Common myeloid progenitor, CD34-positive (primary cell): ENCODE data around the gene UBE2E2.

Experiments
- CTCF ChIA-PET: fragments of 350-600 bp; sonication (Branson Sonifier 250); formaldehyde crosslinking; loops from one replicate; lab custom pipeline; 2021; ENCODE audit warnings: antibody characterized with exemption; lab: Charles Lee
- POLR2A ChIA-PET: fragments of 350-600 bp; sonication (Branson Sonifier 250); formaldehyde crosslinking; loops from one replicate; lab custom pipeline; 2021; ENCODE audit warnings: antibody characterized with exemption; lab: Charles Lee
- DNase-seq, 3 donors: peaks; one replicate each; pipeline versions ENCODE4 v3.0.0 to v3.0.0-alpha.2; 2013
- H3K27ac ChIP-seq, 2 experiments: 1 replicate in 1 of 2; 2 replicates in 1 of 2; pipeline ENCODE4 v1.7.0; 2013; ENCODE audit warnings: inconsistent platforms in 2 of 2, low read length in 2 of 2, mild to moderate bottlenecking in 2 of 2, low read depth in 1 of 2, moderate library complexity in 1 of 2; ENCODE audit not compliant: severe bottlenecking in 2 of 2, insufficient read depth in 1 of 2, poor library complexity in 1 of 2
- H3K27me3 ChIP-seq, 5 experiments: replicated peaks in 2 of 5; 1 replicate in 3 of 5; 2 replicates in 2 of 5; pipeline versions ENCODE4 v1.6.1 to v1.7.0; 2013; ENCODE audit warnings: low read length in 4 of 5, mild to moderate bottlenecking in 2 of 5, moderate library complexity in 2 of 5, inconsistent platforms in 1 of 5; ENCODE audit not compliant: insufficient read depth in 5 of 5, control insufficient read depth in 4 of 5
- H3K36me3 ChIP-seq, 4 experiments: 1 replicate in 2 of 4; 2 replicates in 2 of 4; pipeline versions ENCODE4 v1.6.1 to v1.7.0; 2013; ENCODE audit warnings: low read length in 3 of 4, control low read depth in 1 of 4, mild to moderate bottlenecking in 1 of 4; ENCODE audit not compliant: control insufficient read depth in 4 of 4, insufficient read depth in 4 of 4
- H3K4me1 ChIP-seq, 4 experiments: 1 replicate in 3 of 4; 2 replicates in 1 of 4; pipeline versions ENCODE4 v1.6.1 to v1.7.1; 2013; ENCODE audit warnings: low read length in 3 of 4, mild to moderate bottlenecking in 3 of 4, control low read depth in 1 of 4, inconsistent platforms in 1 of 4, moderate library complexity in 1 of 4; ENCODE audit not compliant: control insufficient read depth in 4 of 4, insufficient read depth in 4 of 4; ENCODE audit errors: control extremely low read depth in 1 of 4
- H3K4me3 ChIP-seq, 7 experiments: 1 replicate in 4 of 7; 2 replicates in 3 of 7; pipeline versions ENCODE4 v1.5.1 to v1.7.0; 2013; ENCODE audit warnings: mild to moderate bottlenecking in 7 of 7, low read length in 6 of 7, moderate library complexity in 6 of 7, inconsistent platforms in 2 of 7, low read depth in 2 of 7, control low read depth in 1 of 7; ENCODE audit not compliant: insufficient read depth in 4 of 7, control insufficient read depth in 1 of 7; ENCODE audit errors: extremely low read depth in 1 of 7
- H3K9me3 ChIP-seq, 5 experiments: 1 replicate in 4 of 5; 2 replicates in 1 of 5; pipeline versions ENCODE4 v1.6.1 to v1.7.1; 2013; ENCODE audit warnings: low read length in 4 of 5, mild to moderate bottlenecking in 2 of 5, inconsistent platforms in 1 of 5, low read depth in 1 of 5, moderate library complexity in 1 of 5; ENCODE audit not compliant: control insufficient read depth in 4 of 5, insufficient read depth in 2 of 5; ENCODE audit errors: control extremely low read depth in 1 of 5
- WGBS: methylation state at CpG from one replicate; pipeline ENCODE4 v1.1.5; 2013; ENCODE audit not compliant: insufficient coverage; 5-methylcytosine and 5-hydroxymethylcytosine counted together

The UBE2E2 gene

GRCh38 chr3:23377928-23378672 is 175.0 kb downstream of the UBE2E2 start:
- peak in 2 of 3 donors; percentile 28 to 42 for DNase-seq
- 100% methylated on average over 1 of the region's 1 CpG for WGBS
- Histone ChIP-seq H3K4me1 (peaks cover 0 to 20% (median 9%) of the 10 kb centered on the region in 4 experiments), H3K36me3 (no peaks in the 10 kb centered on the region), H3K4me3 (no peak overlapping the region), H3K27me3 (no peaks in the 10 kb centered on the region), H3K9me3 (no peaks in the 10 kb centered on the region), H3K27ac (no peak overlapping the region)
- ChIA-PET POLR2A (no interaction called here), CTCF (interaction anchor here (0.6 kb wide), 1 partner anchor 236 kb away, joined by 3 read pairs; no protein-coding TSS in a partner anchor)

GRCh38 chr3:23383875-23384274 is 180.7 kb downstream of the UBE2E2 start:
- 57% methylated on average over 2 of the region's 3 CpGs for WGBS
- no peaks in the 10 kb centered on the region for H3K27me3 ChIP-seq
- H3K9me3 ChIP-seq: no peaks in the 10 kb centered on the region
- CTCF ChIA-PET: interaction anchor here (1.0 kb wide), 1 partner anchor 19 kb away, joined by 3 read pairs; no protein-coding TSS in a partner anchor
- peaks cover 0 to under 1% (median 0%) of the 10 kb centered on the region in 4 experiments for H3K4me1 ChIP-seq
- DNase-seq: no peak
- no peaks in the 10 kb centered on the region for H3K36me3 ChIP-seq
- no peak overlapping the region for H3K4me3 ChIP-seq
- no peak overlapping the region for H3K27ac ChIP-seq
- POLR2A ChIA-PET: no interaction called here

- Histone ChIP-seq H3K9me3 (no peaks in the 10 kb centered on the region), H3K27ac (no peak overlapping the region), H3K4me3 (no peak overlapping the region), H3K27me3 (no peaks in the 10 kb centered on the region), H3K36me3 (no peaks in the 10 kb centered on the region), H3K4me1 (no peaks in the 10 kb centered on the region)
- DNase-seq: no peak
- ChIA-PET POLR2A (no interaction called here), CTCF (no interaction called here)
- 100% methylated on average over 1 of the region's 1 CpG for WGBS
Observed at GRCh38 chr3:23385327-23385726, 182.2 kb downstream of the UBE2E2 start.

- no peak for DNase-seq
- H3K36me3 ChIP-seq: no peaks in the 10 kb centered on the region
- no peak overlapping the region for H3K27ac ChIP-seq
- no peaks in the 10 kb centered on the region for H3K27me3 ChIP-seq
- CTCF ChIA-PET: no interaction called here
- no peaks in the 10 kb centered on the region for H3K9me3 ChIP-seq
- WGBS: 100% methylated on average over 2 of the region's 3 CpGs
- H3K4me1 ChIP-seq: no peaks in the 10 kb centered on the region
- POLR2A ChIA-PET: no interaction called here
- no peak overlapping the region for H3K4me3 ChIP-seq
Observed at GRCh38 chr3:23387286-23387918, 184.3 kb downstream of the UBE2E2 start.

- 88% methylated on average over 2 of the region's 5 CpGs for WGBS
- CTCF ChIA-PET: no interaction called here
Observed at GRCh38 chr3:23389089-23389488, 186.0 kb downstream of the UBE2E2 start.

GRCh38 chr3:23389686-23390085 is 186.6 kb downstream of the UBE2E2 start:
- H3K36me3 ChIP-seq: no peaks in the 10 kb centered on the region
- no peaks in the 10 kb centered on the region for H3K27me3 ChIP-seq
- WGBS: 97% methylated on average over 3 of the region's 3 CpGs
- CTCF ChIA-PET: no interaction called here
- H3K9me3 ChIP-seq: no peaks in the 10 kb centered on the region
- no peak overlapping the region for H3K27ac ChIP-seq
- H3K4me3 ChIP-seq: no peak overlapping the region
- DNase-seq: no peak
- POLR2A ChIA-PET: no interaction called here
- H3K4me1 ChIP-seq: no peaks in the 10 kb centered on the region

More at GRCh38 chr3:23389089-23389488, 186.0 kb downstream of the UBE2E2 start:
- no peak overlapping the region for H3K4me3 ChIP-seq
- POLR2A ChIA-PET: no interaction called here
- no peaks in the 10 kb centered on the region for H3K27me3 ChIP-seq
- no peaks in the 10 kb centered on the region for H3K36me3 ChIP-seq
- no peaks in the 10 kb centered on the region for H3K9me3 ChIP-seq
- no peaks in the 10 kb centered on the region for H3K4me1 ChIP-seq
- H3K27ac ChIP-seq: no peak overlapping the region
- peak in 2 of 3 donors; percentile 18 to 19 for DNase-seq

- POLR2A ChIA-PET: no interaction called here
Observed at GRCh38 chr3:23390446-23390845, 187.3 kb downstream of the UBE2E2 start.

More at GRCh38 chr3:23390446-23390845, 187.3 kb downstream of the UBE2E2 start:
- CTCF ChIA-PET: no interaction called here
- H3K4me3 ChIP-seq: no peak overlapping the region
- WGBS: 100% methylated on average over 1 of the region's 2 CpGs
- H3K27ac ChIP-seq: no peak overlapping the region
- H3K9me3 ChIP-seq: no peaks in the 10 kb centered on the region
- H3K36me3 ChIP-seq: no peaks in the 10 kb centered on the region
- no peaks in the 10 kb centered on the region for H3K4me1 ChIP-seq
- no peaks in the 10 kb centered on the region for H3K27me3 ChIP-seq
- DNase-seq: no peak
